Measurements from ENCODE around the gene APCDD1L. TPM values are rescaled to one million over a fixed set of nuclear protein-coding genes. Genes with fewer than 3 reads are reported as not detected.

The APCDD1L gene
- total RNA-seq, 4 donors from 2014 or later, result 0.38 to 0.44 (median 0.41) TPM; not detected in 1

- intact Hi-C loops (cut with DNase I), result no loop called here
- H3K27ac ChIP-seq, result no peak overlapping the region
- H3K36me3 ChIP-seq, result no peaks in the 10 kb centered on the region
- H3K9me3 ChIP-seq, result no peaks in the 10 kb centered on the region
- H3K27me3 ChIP-seq, result no peaks in the 10 kb centered on the region
- 100% methylated on average over 1 of the region's 25 CpGs; no CpG with 5 or more reads in 1 of the 2 donors for WGBS, 2 donors
- TF ChIP-seq CTCF (IDR thresholded peaks at IDR 0.05) (no peak), POLR2A (IDR thresholded peaks at IDR 0.05) (no peak)
- H3K4me3 ChIP-seq, result no peak overlapping the region
- no peak for DNase-seq
- peaks cover 0 to 28% (median 0%) of the 10 kb centered on the region in 3 donors for H3K4me1 ChIP-seq
Measured at GRCh38 chr20:58461104-58461503, 54.1 kb downstream of the APCDD1L start.

- Histone ChIP-seq H3K4me1 (peaks cover 0 to 28% (median 0%) of the 10 kb centered on the region in 3 donors), H3K27ac (no peak overlapping the region), H3K27me3 (no peaks in the 10 kb centered on the region), H3K4me3 (no peak overlapping the region), H3K36me3 (no peaks in the 10 kb centered on the region), H3K9me3 (no peaks in the 10 kb centered on the region)
- intact Hi-C loops (cut with DNase I), result no loop called here
- TF ChIP-seq POLR2A (IDR thresholded peaks at IDR 0.05) (no peak), CTCF (IDR thresholded peaks at IDR 0.05) (no peak)
- 56 to 73% methylated on average over 4 to 5 of the region's 5 CpGs for WGBS, 2 donors
- no peak for DNase-seq
Measured at GRCh38 chr20:58459058-58459750, 56.0 kb downstream of the APCDD1L start.

- intact Hi-C loops (cut with DNase I), result no loop called here
Measured at GRCh38 chr20:58458342-58459057, 56.7 kb downstream of the APCDD1L start.

GRCh38 chr20:58457083-58457695 lies 58.0 kb downstream of the APCDD1L start:
- Histone ChIP-seq H3K27me3 (no peaks in the 10 kb centered on the region), H3K9me3 (no peaks in the 10 kb centered on the region), H3K4me1 (peaks cover 0 to 26% (median 0%) of the 10 kb centered on the region in 3 donors), H3K4me3 (no peak overlapping the region), H3K36me3 (no peaks in the 10 kb centered on the region), H3K27ac (no peak overlapping the region)
- TF ChIP-seq POLR2A (IDR thresholded peaks at IDR 0.05) (no peak), CTCF (IDR thresholded peaks at IDR 0.05) (no peak)
- intact Hi-C loops (cut with DNase I), result no loop called here
- WGBS, 2 donors, result 80 to 83% methylated on average over 8 to 13 of the region's 14 CpGs
- DNase-seq, result no peak

More at GRCh38 chr20:58458342-58459057, 56.7 kb downstream of the APCDD1L start:
- TF ChIP-seq CTCF (IDR thresholded peaks at IDR 0.05) (no peak), POLR2A (IDR thresholded peaks at IDR 0.05) (no peak)
- WGBS, 2 donors, result 46 to 69% methylated on average over 9 to 16 of the region's 16 CpGs
- H3K9me3 ChIP-seq, result no peaks in the 10 kb centered on the region
- H3K4me3 ChIP-seq, result no peak overlapping the region
- H3K4me1 ChIP-seq, result peaks cover 0 to 28% (median 0%) of the 10 kb centered on the region in 3 donors
- no peaks in the 10 kb centered on the region for H3K36me3 ChIP-seq
- no peak overlapping the region for H3K27ac ChIP-seq
- no peak for DNase-seq
- H3K27me3 ChIP-seq, result no peaks in the 10 kb centered on the region

- Histone ChIP-seq H3K36me3 (peaks cover 0 to 20% (median 0%) of the 10 kb centered on the region in 3 donors), H3K4me1 (peaks cover 0 to 9% (median 0%) of the 10 kb centered on the region in 3 donors), H3K9me3 (no peaks in the 10 kb centered on the region), H3K4me3 (no peak overlapping the region), H3K27me3 (no peaks in the 10 kb centered on the region), H3K27ac (no peak overlapping the region)
- intact Hi-C loops (cut with DNase I), result no loop called here
- DNase-seq, result no peak
- TF ChIP-seq CTCF (IDR thresholded peaks at IDR 0.05) (no peak), POLR2A (IDR thresholded peaks at IDR 0.05) (no peak)
Measured at GRCh38 chr20:58454460-58454859, 60.7 kb downstream of the APCDD1L start.

Measured in esophagus squamous epithelium (tissue), 5 donors.